GM23338 (cell line): Measurements from ENCODE around the gene ADGRE3.

Experiments used
- CTCF ChIP-seq, 2 experiments: fragments of 200-600 bp in 1 of 2; sonication (generic) in 1 of 2; conservative IDR thresholded peaks; 2 replicates each; pipeline versions ENCODE4 v1.5.1 to v1.6.1; 2016 to 2017; ENCODE audit warnings: antibody characterized with exemption in 2 of 2, low read depth in 2 of 2, mild to moderate bottlenecking in 2 of 2, moderate library complexity in 1 of 2
- EZH2 ChIP-seq: fragments of 200-600 bp; sonication (generic); IDR thresholded peaks from one replicate; pipeline ENCODE4 v1.8.0; 2017; ENCODE audit warnings: antibody characterized with exemption, mild to moderate bottlenecking, low read depth; ENCODE audit not compliant: unreplicated experiment
- POLR2AphosphoS5 ChIP-seq: IDR thresholded peaks from 2 replicates; pipeline ENCODE4 v1.6.1; 2016; ENCODE audit warnings: antibody characterized with exemption, low read depth
- ZNF331 ChIP-seq: fragments of 250-450 bp; sonication (Bioruptor Pico); IDR thresholded peaks from 2 replicates; pipeline ENCODE4 v1.5.0; 2020; ENCODE audit warnings: low read depth, mild to moderate bottlenecking, moderate library complexity

GRCh38 chr19:14611051-14611450, 63.6 kb downstream of the ADGRE3 start:
- no peak for TF ChIP-seq CTCF (conservative IDR thresholded peaks at IDR 0.05; ENCODE audit: low read depth in 2 of 2)
- no peak for TF ChIP-seq EZH2
- no peak for TF ChIP-seq POLR2AphosphoS5
- no peak for TF ChIP-seq ZNF331
